Liver (tissue), 9 donors: ENCODE results near the gene MYOD1. TPM values are rescaled to one million over a fixed set of nuclear protein-coding genes. Genes with fewer than 3 reads are reported as not detected.

Experiments used
- DNase-seq: peaks from one replicate; pipeline ENCODE4 v3.0.0-alpha.2; 2017; ENCODE audit warnings: low spot score
- H3K27ac ChIP-seq, 2 donors: one replicate each; pipeline ENCODE4 v1.7.0; 2013; ENCODE audit warnings: inconsistent platforms in 2 of 2, low read length in 2 of 2, control low read depth in 1 of 2, low read depth in 1 of 2, mild to moderate bottlenecking in 1 of 2
- H3K27me3 ChIP-seq, 4 donors: one replicate each; pipeline versions ENCODE4 v1.6.1 to v1.7.0; 2013; ENCODE audit warnings: low read length in 3 of 4, inconsistent platforms in 1 of 4, mild to moderate bottlenecking in 1 of 4, moderate library complexity in 1 of 4; ENCODE audit not compliant: control insufficient read depth in 4 of 4, insufficient read depth in 4 of 4
- H3K36me3 ChIP-seq, 4 donors: one replicate each; pipeline versions ENCODE4 v1.6.1 to v1.7.0; 2013; ENCODE audit warnings: low read length in 3 of 4, mild to moderate bottlenecking in 3 of 4, low read depth in 1 of 4, moderate library complexity in 1 of 4; ENCODE audit not compliant: control insufficient read depth in 4 of 4, insufficient read depth in 3 of 4
- H3K4me1 ChIP-seq, 4 donors: one replicate each; pipeline versions ENCODE4 v1.6.1 to v1.7.0; 2013; ENCODE audit warnings: low read length in 3 of 4, mild to moderate bottlenecking in 3 of 4, moderate library complexity in 1 of 4; ENCODE audit not compliant: control insufficient read depth in 4 of 4, insufficient read depth in 4 of 4
- H3K4me3 ChIP-seq, 3 donors: one replicate each; pipeline versions ENCODE4 v1.6.1 to v1.7.0; 2013; ENCODE audit warnings: low read length in 3 of 3, control low read depth in 1 of 3, low read depth in 1 of 3, mild to moderate bottlenecking in 1 of 3
- H3K9ac ChIP-seq, 2 donors: one replicate each; pipeline ENCODE4 v1.7.0; 2013; ENCODE audit warnings: low read length in 2 of 2, mild to moderate bottlenecking in 2 of 2, moderate library complexity in 2 of 2, control low read depth in 1 of 2, low read depth in 1 of 2
- H3K9me3 ChIP-seq, 4 donors: one replicate each; pipeline versions ENCODE4 v1.6.1 to v1.7.0; 2013; ENCODE audit warnings: low read length in 3 of 4; ENCODE audit not compliant: control insufficient read depth in 4 of 4
- ATF3 ChIP-seq: IDR thresholded peaks from 2 replicates; pipeline ENCODE4 v1.6.1; 2016; ENCODE audit warnings: antibody characterized with exemption
- CTCF ChIP-seq: fragments of 150-350 bp; IDR thresholded peaks from 2 replicates; pipeline ENCODE4 v1.5.1; 2017; ENCODE audit warnings: improper control_type of control experiment, low read depth, low read length; ENCODE audit not compliant: missing input control
- EGR1 ChIP-seq, 2 donors: IDR thresholded peaks; 2 replicates each; pipeline ENCODE4 v1.6.1; 2016 to 2018; ENCODE audit warnings: antibody characterized with exemption in 2 of 2, low read depth in 2 of 2
- FOXA1 ChIP-seq: IDR thresholded peaks from 2 replicates; pipeline ENCODE4 v1.6.1; 2016; ENCODE audit warnings: antibody characterized with exemption
- FOXA2 ChIP-seq: IDR thresholded peaks from 2 replicates; pipeline ENCODE4 v1.6.1; 2016; ENCODE audit warnings: antibody characterized with exemption
- GABPA ChIP-seq, 2 donors: IDR thresholded peaks in 1 of 2; conservative IDR thresholded peaks in 1 of 2; 2 replicates each; pipeline ENCODE4 v1.6.1; 2016; ENCODE audit warnings: antibody characterized with exemption in 2 of 2, mild to moderate bottlenecking in 1 of 2, moderate library complexity in 1 of 2
- HNF4A ChIP-seq, 2 donors: conservative IDR thresholded peaks; 2 replicates each; pipeline ENCODE4 v1.6.1; 2016; ENCODE audit warnings: antibody characterized with exemption in 2 of 2, mild to moderate bottlenecking in 2 of 2
- HNF4G ChIP-seq: IDR thresholded peaks from 2 replicates; pipeline ENCODE4 v1.6.1; 2016; ENCODE audit warnings: antibody characterized with exemption
- JUND ChIP-seq, 2 donors: IDR thresholded peaks; 2 replicates each; pipeline ENCODE4 v1.6.1; 2016; ENCODE audit warnings: antibody characterized with exemption in 2 of 2
- MAX ChIP-seq: IDR thresholded peaks from 2 replicates; pipeline ENCODE4 v1.6.1; 2016; ENCODE audit warnings: antibody characterized with exemption
- RAD21 ChIP-seq, 2 donors: IDR thresholded peaks; 2 replicates each; pipeline ENCODE4 v1.6.1; 2016; ENCODE audit warnings: antibody characterized with exemption in 2 of 2, mild to moderate bottlenecking in 2 of 2
- REST ChIP-seq: IDR thresholded peaks from 2 replicates; pipeline ENCODE4 v1.6.1; 2016; ENCODE audit warnings: antibody characterized with exemption, mild to moderate bottlenecking
- RXRA ChIP-seq, 2 donors: IDR thresholded peaks; 2 replicates each; pipeline ENCODE4 v1.6.1; 2017 to 2018; ENCODE audit warnings: antibody characterized with exemption in 2 of 2, mild to moderate bottlenecking in 1 of 2
- SP1 ChIP-seq: IDR thresholded peaks from 2 replicates; pipeline ENCODE4 v1.6.1; 2018; ENCODE audit warnings: antibody characterized with exemption, mild to moderate bottlenecking
- TAF1 ChIP-seq: conservative IDR thresholded peaks from 2 replicates; pipeline ENCODE4 v1.6.1; 2016; ENCODE audit warnings: antibody characterized with exemption, mild to moderate bottlenecking
- YY1 ChIP-seq: IDR thresholded peaks from 2 replicates; pipeline ENCODE4 v1.6.1; 2016; ENCODE audit warnings: antibody characterized with exemption, mild to moderate bottlenecking
- ZBTB33 ChIP-seq: IDR thresholded peaks from 2 replicates; pipeline ENCODE4 v1.6.1; 2016; ENCODE audit warnings: antibody characterized with exemption
- WGBS: extraction: QIAGEN DNeasy Blood & Tissue Kit; methylation state at CpG from one replicate; pipeline ENCODE4 v1.1.7; 2013; 5-methylcytosine and 5-hydroxymethylcytosine counted together
- polyA plus RNA-seq, 2 donors: library from polyadenylated mRNA; stranded (reverse) in 1 of 2; unstranded in 1 of 2; fragments of 200-250 nt in 1 of 2; fragments of >200 nt in 1 of 2; fragmentation: Nextera tagmentation in 1 of 2; extraction: Ambion mirVana in 1 of 2; gene quantifications; one replicate each; pipeline versions ENCODE4 v1.2.1 to v1.2.3, GENCODE V29; 2013 to 2015
- total RNA-seq, 2 donors: library from RNA; depleted of rRNA; stranded (reverse); fragments of >200 nt; gene quantifications; one replicate each; pipeline ENCODE4 v1.2.3, GENCODE V29; 2014
- donor health status: healthy.
- donor health status: healthy.
- donor health status: healthy.
- donor health status: healthy.
- donor health status: healthy.

MYOD1 gene
- total and polyA plus RNA-seq, 4 donors: not detected

GRCh38 chr11:17748044-17748443, 28.7 kb downstream of the MYOD1 start:
- no peaks in the 10 kb centered on the region for H3K27me3 ChIP-seq
- H3K27ac ChIP-seq: no peak overlapping the region
- peaks cover 1 to 22% (median 19%) of the 10 kb centered on the region in 4 donors for H3K4me1 ChIP-seq
- no peak overlapping the region for H3K4me3 ChIP-seq
- 95% methylated on average over 8 of the region's 8 CpGs for WGBS
- no peak for TF ChIP-seq YY1
- TF ChIP-seq CTCF: no peak
- no peak for TF ChIP-seq JUND (IDR thresholded peaks at IDR 0.05)
- TF ChIP-seq RXRA (IDR thresholded peaks at IDR 0.05): no peak
- no peak for TF ChIP-seq HNF4A (conservative IDR thresholded peaks at IDR 0.05)
- TF ChIP-seq ATF3: no peak
- TF ChIP-seq RAD21 (IDR thresholded peaks at IDR 0.05): no peak
- TF ChIP-seq FOXA1: no peak
- TF ChIP-seq ZBTB33: no peak
- TF ChIP-seq GABPA (IDR thresholded peaks at IDR 0.05 in 1 of 2, conservative IDR thresholded peaks at IDR 0.05 in 1 of 2): no peak
- no peak for TF ChIP-seq FOXA2
- no peak for TF ChIP-seq SP1
- H3K9ac ChIP-seq: no peak overlapping the region
- H3K36me3 ChIP-seq: no peaks in the 10 kb centered on the region
- no peaks in the 10 kb centered on the region for H3K9me3 ChIP-seq
- no peak for DNase-seq

GRCh38 chr11:17748761-17749721, 29.7 kb downstream of the MYOD1 start:
- 88% methylated on average over 19 of the region's 19 CpGs for WGBS
- DNase-seq: no peak
- H3K9me3 ChIP-seq: no peaks in the 10 kb centered on the region
- no peak for TF ChIP-seq SP1
- no peak for TF ChIP-seq TAF1
- no peak for TF ChIP-seq RAD21 (IDR thresholded peaks at IDR 0.05)
- TF ChIP-seq YY1: no peak
- no peak for TF ChIP-seq ZBTB33
- TF ChIP-seq MAX: no peak
- TF ChIP-seq CTCF: no peak
- no peak for TF ChIP-seq REST
- TF ChIP-seq FOXA2: no peak
- TF ChIP-seq EGR1 (IDR thresholded peaks at IDR 0.05; ENCODE audit: low read depth in 2 of 2): no peak
- TF ChIP-seq ATF3: no peak
- no peak for TF ChIP-seq HNF4G
- no peak for TF ChIP-seq HNF4A (conservative IDR thresholded peaks at IDR 0.05)
- no peak for TF ChIP-seq RXRA (IDR thresholded peaks at IDR 0.05)
- no peak overlapping the region for H3K9ac ChIP-seq
- H3K27ac ChIP-seq: no peak overlapping the region
- peaks cover 1 to 22% (median 19%) of the 10 kb centered on the region in 4 donors for H3K4me1 ChIP-seq
- no peak overlapping the region for H3K4me3 ChIP-seq
- H3K36me3 ChIP-seq: no peaks in the 10 kb centered on the region
- no peaks in the 10 kb centered on the region for H3K27me3 ChIP-seq
